Measurements from ENCODE around the gene CFAP157. TPM values are rescaled to one million over a fixed set of nuclear protein-coding genes. Genes with fewer than 3 reads are reported as not detected.
"Not testable (repeated sequence)": the region's sequence is repeated elsewhere in the genome, so short reads cannot be mapped to it uniquely, and the experiment has no call there.

The CFAP157 gene
- total and polyA plus RNA-seq, 12 donors, result 0.11 to 0.94 (median 0.29) TPM; not detected in 5

GRCh38 chr9:127755061-127756060 is 48.6 kb downstream of the CFAP157 start:
- Histone ChIP-seq H3K27me3 (peaks cover 30% of the 10 kb centered on the region), H3K36me3 (replicated peaks in 1 of 2) (no peaks in the 10 kb centered on the region), H3K4me1 (replicated peaks in 1 of 2) (no peaks in the 10 kb centered on the region), H3K4me3 (peak overlapping the region in 1 of 4 donors; percentile 26), H3K9me3 (replicated peaks in 1 of 3) (no peaks in the 10 kb centered on the region), H3K27ac (peak overlapping the region in 2 of 5 donors; percentile 29 to 56)
- WGBS, 4 donors, result 31 to 49% (median 39%) methylated on average over 9 to 60 of the region's 61 CpGs
- no peak for DNase-seq
- TF ChIP-seq, protein P1, sequence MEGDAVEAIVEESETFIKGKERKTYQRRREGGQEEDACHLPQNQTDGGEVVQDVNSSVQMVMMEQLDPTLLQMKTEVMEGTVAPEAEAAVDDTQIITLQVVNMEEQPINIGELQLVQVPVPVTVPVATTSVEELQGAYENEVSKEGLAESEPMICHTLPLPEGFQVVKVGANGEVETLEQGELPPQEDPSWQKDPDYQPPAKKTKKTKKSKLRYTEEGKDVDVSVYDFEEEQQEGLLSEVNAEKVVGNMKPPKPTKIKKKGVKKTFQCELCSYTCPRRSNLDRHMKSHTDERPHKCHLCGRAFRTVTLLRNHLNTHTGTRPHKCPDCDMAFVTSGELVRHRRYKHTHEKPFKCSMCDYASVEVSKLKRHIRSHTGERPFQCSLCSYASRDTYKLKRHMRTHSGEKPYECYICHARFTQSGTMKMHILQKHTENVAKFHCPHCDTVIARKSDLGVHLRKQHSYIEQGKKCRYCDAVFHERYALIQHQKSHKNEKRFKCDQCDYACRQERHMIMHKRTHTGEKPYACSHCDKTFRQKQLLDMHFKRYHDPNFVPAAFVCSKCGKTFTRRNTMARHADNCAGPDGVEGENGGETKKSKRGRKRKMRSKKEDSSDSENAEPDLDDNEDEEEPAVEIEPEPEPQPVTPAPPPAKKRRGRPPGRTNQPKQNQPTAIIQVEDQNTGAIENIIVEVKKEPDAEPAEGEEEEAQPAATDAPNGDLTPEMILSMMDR (IDR thresholded peaks at IDR 0.05), result no peak
- no peak for TF ChIP-seq POLR2A (IDR thresholded peaks at IDR 0.05)
- intact Hi-C loops (cut with DNase I), result no loop called here

- H3K27me3 ChIP-seq, result peaks cover 30% of the 10 kb centered on the region
Measured at GRCh38 chr9:127756233-127756632, 49.4 kb downstream of the CFAP157 start.

GRCh38 chr9:127756776-127757175 is 50.0 kb downstream of the CFAP157 start:
- H3K4me1 ChIP-seq (replicated peaks in 1 of 2); DNase-seq; intact Hi-C loops (cut with DNase I); H3K4me3 ChIP-seq; H3K36me3 ChIP-seq (replicated peaks in 1 of 2); H3K9me3 ChIP-seq (replicated peaks in 1 of 3); H3K27ac ChIP-seq: not testable (repeated sequence)
- 76 to 80% (median 80%) methylated on average over 11 of the region's 11 CpGs for whole genome bisulfite sequencing, 4 donors
- H3K27me3 ChIP-seq, result peaks cover 30% of the 10 kb centered on the region

More at GRCh38 chr9:127756233-127756632, 49.4 kb downstream of the CFAP157 start:
- no peak for DNase-seq
- no peak overlapping the region for H3K27ac ChIP-seq
- H3K4me3 ChIP-seq, result no peak overlapping the region
- H3K36me3 ChIP-seq (replicated peaks in 1 of 2), result no peaks in the 10 kb centered on the region
- no peaks in the 10 kb centered on the region for H3K9me3 ChIP-seq (replicated peaks in 1 of 3)
- intact Hi-C loops (cut with DNase I), result no loop called here
- no peaks in the 10 kb centered on the region for H3K4me1 ChIP-seq (replicated peaks in 1 of 2)
- no peak for TF ChIP-seq POLR2A (IDR thresholded peaks at IDR 0.05)
- TF ChIP-seq, protein P1 (IDR thresholded peaks at IDR 0.05), result no peak
- 88 to 100% (median 92%) methylated on average over 3 of the region's 3 CpGs for WGBS, 4 donors

GRCh38 chr9:127758843-127759242 is 52.1 kb downstream of the CFAP157 start:
- Histone ChIP-seq H3K4me3 (no peak overlapping the region), H3K27me3 (peaks cover 28% of the 10 kb centered on the region), H3K27ac (no peak overlapping the region), H3K9me3 (replicated peaks in 1 of 3) (no peaks in the 10 kb centered on the region), H3K36me3 (replicated peaks in 1 of 2) (no peaks in the 10 kb centered on the region), H3K4me1 (replicated peaks in 1 of 2) (peaks cover 0 to 9% of the 10 kb centered on the region in 2 donors)
- intact Hi-C loops (cut with DNase I), result no loop called here
- 74 to 90% (median 85%) methylated on average over 3 to 5 of the region's 5 CpGs for WGBS, 4 donors
- no peak for DNase-seq
- TF ChIP-seq, protein P1 (IDR thresholded peaks at IDR 0.05), result no peak
- TF ChIP-seq POLR2A (IDR thresholded peaks at IDR 0.05), result no peak
